ACC112 (cell line): ENCODE results near the gene LRRC51.
"Not testable (repeated sequence)": the region's sequence is repeated elsewhere in the genome, so short reads cannot be mapped to it uniquely, and the experiment has no call there.

Experiments used
- H2AFZ ChIP-seq: fragments of 200-600 bp; sonication (generic); one replicate; pipeline ENCODE4 v1.6.0; 2017; ENCODE audit warnings: antibody characterized with exemption, low read length; ENCODE audit not compliant: unreplicated experiment
- H3K27ac ChIP-seq: fragments of 200-600 bp; sonication (generic); 2 replicates; pipeline ENCODE4 v1.5.1; 2014; ENCODE audit warnings: low read depth, mild to moderate bottlenecking, antibody characterized with exemption, low read length, moderate library complexity
- H3K27me3 ChIP-seq: fragments of 200-600 bp; sonication (generic); 2 replicates; pipeline ENCODE4 v1.6.1; 2014; ENCODE audit warnings: mild to moderate bottlenecking, antibody characterized with exemption, low read length, moderate library complexity, mixed read lengths; ENCODE audit not compliant: insufficient read depth
- H3K36me3 ChIP-seq: fragments of 200-600 bp; sonication (generic); 2 replicates; pipeline ENCODE4 v1.6.1; 2016; ENCODE audit warnings: mild to moderate bottlenecking, antibody characterized with exemption, low read length, moderate library complexity, mixed read lengths; ENCODE audit not compliant: insufficient read depth
- H3K4me1 ChIP-seq: fragments of 200-600 bp; sonication (generic); one replicate; pipeline ENCODE4 v1.6.1; 2016; ENCODE audit warnings: low read length, mixed read lengths; ENCODE audit not compliant: insufficient read depth, unreplicated experiment, control insufficient read depth
- H3K4me3 ChIP-seq: fragments of 200-600 bp; sonication (generic); 2 replicates; pipeline ENCODE4 v1.5.1; 2014; ENCODE audit warnings: mild to moderate bottlenecking, low read depth, low read length
- H3K79me2 ChIP-seq: fragments of 200-600 bp; sonication (generic); one replicate; pipeline ENCODE4 v1.6.0; 2016; ENCODE audit warnings: low read length; ENCODE audit not compliant: control insufficient read depth, unreplicated experiment, insufficient read depth

The LRRC51 gene

DNA sequence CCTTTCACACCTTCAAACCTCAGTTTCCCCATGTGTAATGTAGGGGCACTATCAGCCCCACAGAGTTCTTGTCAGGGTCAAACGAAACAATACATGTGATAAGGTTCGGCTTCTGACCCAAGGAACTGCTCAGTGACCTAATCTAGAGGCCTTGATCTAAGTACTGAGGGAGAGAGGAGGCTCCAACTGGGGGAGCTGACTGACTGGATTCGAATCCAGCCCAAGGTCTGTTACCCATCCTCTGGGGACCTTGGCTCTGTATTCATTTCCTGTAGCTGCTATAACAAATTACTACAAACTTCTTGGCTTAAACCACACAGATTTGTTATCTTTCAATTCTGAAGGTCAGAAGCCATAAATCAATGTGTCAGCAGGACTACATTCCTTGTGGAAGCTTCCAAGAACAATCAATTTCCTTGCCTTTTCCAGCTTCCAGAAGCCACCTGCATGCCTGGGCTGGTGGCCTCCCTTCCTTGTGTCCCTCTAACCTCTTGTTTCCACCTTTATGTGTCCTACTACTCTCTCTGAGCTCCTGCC lies 42.5 kb downstream of the LRRC51 start:
- no peaks in the 10 kb centered on the region for H3K36me3 ChIP-seq
- no peaks in the 10 kb centered on the region for H3K27me3 ChIP-seq
- no peak overlapping the region for H3K4me3 ChIP-seq
- H3K79me2 ChIP-seq: no peaks in the 10 kb centered on the region
- no peak overlapping the region for H2AFZ ChIP-seq
- no peak overlapping the region for H3K27ac ChIP-seq
- no peaks in the 10 kb centered on the region for H3K4me1 ChIP-seq

DNA sequence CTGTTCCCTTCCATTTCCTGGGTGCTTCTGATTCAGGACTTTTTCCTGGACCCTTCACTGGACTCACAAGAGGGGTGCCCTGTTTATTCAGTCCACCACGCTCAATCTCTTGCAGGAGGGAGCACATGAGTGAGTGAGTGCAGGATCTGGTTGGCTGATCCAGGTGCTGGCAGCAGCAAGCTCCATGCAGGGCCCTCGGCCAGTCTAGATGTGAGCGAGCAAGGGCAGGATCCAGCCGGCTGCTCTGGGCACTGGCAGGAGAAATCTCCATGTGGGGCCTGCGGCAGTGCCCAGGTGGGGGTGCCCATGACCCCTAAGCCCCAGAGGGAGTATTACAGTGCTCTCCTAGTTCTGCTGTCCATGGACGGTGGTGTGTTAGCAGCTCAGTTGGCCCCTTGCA lies 43.4 kb downstream of the LRRC51 start:
- no peaks in the 10 kb centered on the region for H3K27me3 ChIP-seq
- H3K4me3 ChIP-seq: no peak overlapping the region
- H3K36me3 ChIP-seq: no peaks in the 10 kb centered on the region
- no peaks in the 10 kb centered on the region for H3K4me1 ChIP-seq
- H3K79me2 ChIP-seq: no peaks in the 10 kb centered on the region
- no peak overlapping the region for H3K27ac ChIP-seq
- H2AFZ ChIP-seq: no peak overlapping the region

- H3K27ac ChIP-seq: no peak overlapping the region
- H2AFZ ChIP-seq: no peak overlapping the region
- H3K27me3 ChIP-seq: no peaks in the 10 kb centered on the region
- H3K79me2 ChIP-seq: no peaks in the 10 kb centered on the region
- no peaks in the 10 kb centered on the region for H3K36me3 ChIP-seq
- H3K4me3 ChIP-seq: no peak overlapping the region
- no peaks in the 10 kb centered on the region for H3K4me1 ChIP-seq
Observed at GRCh38 chr11:72125956-72126355, 45.3 kb downstream of the LRRC51 start.

DNA sequence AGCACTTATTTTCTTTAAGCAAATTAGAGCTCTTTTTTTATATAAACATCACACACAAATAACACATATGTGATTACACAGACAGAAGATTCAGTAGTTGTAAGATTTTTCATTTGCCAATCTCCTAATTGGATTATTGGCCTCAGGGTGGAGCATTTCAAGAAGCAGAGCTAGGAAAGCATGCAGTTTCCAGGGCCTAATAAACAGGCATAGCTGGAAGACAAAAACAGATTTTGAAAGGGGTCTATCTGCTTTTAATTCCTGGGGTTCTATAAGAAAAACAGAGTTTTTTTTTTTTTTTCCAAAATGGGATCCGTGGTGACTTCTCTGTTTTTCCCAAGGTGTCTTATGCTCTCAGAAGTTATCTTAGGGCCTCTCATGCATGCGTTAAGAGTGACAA lies 47.3 kb downstream of the LRRC51 start:
- Histone ChIP-seq H3K27ac (no peak overlapping the region), H3K79me2 (no peaks in the 10 kb centered on the region), H3K4me1 (no peaks in the 10 kb centered on the region), H3K36me3 (no peaks in the 10 kb centered on the region), H3K27me3 (peaks cover 12% of the 10 kb centered on the region; the same call in 1 of the 2 replicates), H2AFZ (no peak overlapping the region), H3K4me3 (no peak overlapping the region)

- H3K79me2 ChIP-seq: no peaks in the 10 kb centered on the region
- no peak overlapping the region for H3K27ac ChIP-seq
- peaks cover 12% of the 10 kb centered on the region; the same call in 1 of the 2 replicates for H3K27me3 ChIP-seq
- no peak overlapping the region for H2AFZ ChIP-seq
- H3K4me1 ChIP-seq: no peaks in the 10 kb centered on the region
- no peak overlapping the region for H3K4me3 ChIP-seq
- no peaks in the 10 kb centered on the region for H3K36me3 ChIP-seq
Observed at GRCh38 chr11:72129381-72129780, 48.7 kb downstream of the LRRC51 start.

- Histone ChIP-seq H3K4me3 (no peak overlapping the region), H3K36me3 (no peaks in the 10 kb centered on the region), H3K27me3 (peaks cover 12% of the 10 kb centered on the region; the same call in 1 of the 2 replicates), H3K4me1 (no peaks in the 10 kb centered on the region), H3K79me2 (no peaks in the 10 kb centered on the region), H2AFZ (no peak overlapping the region), H3K27ac (no peak overlapping the region)
Observed at GRCh38 chr11:72132646-72133045, 52.0 kb downstream of the LRRC51 start.

GRCh38 chr11:72135473-72135872 lies 54.8 kb downstream of the LRRC51 start, which contains the start of gene FOLR3:
FOLR3 (plus strand) TSS chr11:72135725; CDS start chr11:72135953, 228 bp downstream.
- not testable (repeated sequence) for H3K27ac ChIP-seq, H3K4me3 ChIP-seq, H3K4me1 ChIP-seq, H3K79me2 ChIP-seq, H2AFZ ChIP-seq, H3K36me3 ChIP-seq
- peaks cover 12% of the 10 kb centered on the region; the same call in 1 of the 2 replicates for H3K27me3 ChIP-seq

DNA sequence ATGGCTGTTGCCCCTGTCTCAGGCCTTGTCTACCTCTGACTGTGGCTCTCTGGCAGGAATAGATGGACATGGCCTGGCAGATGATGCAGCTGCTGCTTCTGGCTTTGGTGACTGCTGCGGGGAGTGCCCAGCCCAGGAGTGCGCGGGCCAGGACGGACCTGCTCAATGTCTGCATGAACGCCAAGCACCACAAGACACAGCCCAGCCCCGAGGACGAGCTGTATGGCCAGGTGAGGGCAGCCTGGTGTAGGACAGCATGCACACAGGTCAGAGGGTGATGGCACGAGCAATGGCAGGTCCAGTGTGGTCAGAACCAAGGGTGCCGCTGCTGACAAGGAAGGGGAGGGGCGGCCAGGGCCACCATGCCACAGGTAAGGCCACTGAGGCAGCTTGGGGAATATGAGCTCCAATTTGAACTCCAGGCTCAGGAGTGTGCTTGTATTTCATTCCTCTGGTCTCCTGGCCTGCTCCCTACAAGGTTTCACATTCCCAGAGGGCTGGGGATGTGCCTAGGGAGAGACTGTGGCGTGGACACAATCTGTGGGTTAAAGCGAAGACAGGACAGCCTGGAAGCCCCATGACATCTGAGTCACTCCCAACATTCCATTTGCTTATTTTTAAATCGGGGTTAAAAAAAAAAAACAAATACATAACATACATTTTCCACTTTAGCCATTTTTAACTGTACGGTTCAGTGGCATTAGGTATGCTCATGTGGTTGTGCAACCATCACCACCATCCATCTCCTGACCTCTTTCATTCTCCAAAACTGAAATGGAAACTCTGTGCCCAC lies 55.4 kb downstream of the LRRC51 start:
- H3K27me3 ChIP-seq: peaks cover 11% of the 10 kb centered on the region; the same call in 1 of the 2 replicates
- peaks cover 9% of the 10 kb centered on the region for H3K4me1 ChIP-seq
- H3K79me2 ChIP-seq: no peaks in the 10 kb centered on the region
- H2AFZ ChIP-seq: no peak overlapping the region
- H3K36me3 ChIP-seq: no peaks in the 10 kb centered on the region
- H3K4me3 ChIP-seq: no peak overlapping the region
- no peak overlapping the region for H3K27ac ChIP-seq

- Histone ChIP-seq H3K79me2 (no peaks in the 10 kb centered on the region), H3K27ac (no peak overlapping the region), H2AFZ (no peak overlapping the region), H3K36me3 (no peaks in the 10 kb centered on the region), H3K27me3 (peaks cover 4% of the 10 kb centered on the region; the same call in 1 of the 2 replicates), H3K4me3 (no peak overlapping the region), H3K4me1 (peaks cover 15% of the 10 kb centered on the region)
Observed at GRCh38 chr11:72136684-72137262, 56.1 kb downstream of the LRRC51 start.

- Histone ChIP-seq H3K27ac (no peak overlapping the region), H3K4me1 (peaks cover 15% of the 10 kb centered on the region), H3K36me3 (no peaks in the 10 kb centered on the region), H3K27me3 (no peaks in the 10 kb centered on the region), H2AFZ (no peak overlapping the region), H3K79me2 (no peaks in the 10 kb centered on the region), H3K4me3 (no peak overlapping the region)
Observed at GRCh38 chr11:72138821-72139390, 58.3 kb downstream of the LRRC51 start.
